GM19035 (cell line): ENCODE measurements around the gene DOLK.
"Not testable (repeated sequence)": the region's sequence is repeated elsewhere in the genome, so short reads cannot be mapped to it uniquely, and the experiment has no call there.

Source experiments
- ATAC-seq: cut with Tn5 transposase; IDR thresholded peaks from one replicate; pipeline ENCODE4 v1.9.1; 2021; ENCODE audit not compliant: unreplicated experiment

The DOLK gene

DNA sequence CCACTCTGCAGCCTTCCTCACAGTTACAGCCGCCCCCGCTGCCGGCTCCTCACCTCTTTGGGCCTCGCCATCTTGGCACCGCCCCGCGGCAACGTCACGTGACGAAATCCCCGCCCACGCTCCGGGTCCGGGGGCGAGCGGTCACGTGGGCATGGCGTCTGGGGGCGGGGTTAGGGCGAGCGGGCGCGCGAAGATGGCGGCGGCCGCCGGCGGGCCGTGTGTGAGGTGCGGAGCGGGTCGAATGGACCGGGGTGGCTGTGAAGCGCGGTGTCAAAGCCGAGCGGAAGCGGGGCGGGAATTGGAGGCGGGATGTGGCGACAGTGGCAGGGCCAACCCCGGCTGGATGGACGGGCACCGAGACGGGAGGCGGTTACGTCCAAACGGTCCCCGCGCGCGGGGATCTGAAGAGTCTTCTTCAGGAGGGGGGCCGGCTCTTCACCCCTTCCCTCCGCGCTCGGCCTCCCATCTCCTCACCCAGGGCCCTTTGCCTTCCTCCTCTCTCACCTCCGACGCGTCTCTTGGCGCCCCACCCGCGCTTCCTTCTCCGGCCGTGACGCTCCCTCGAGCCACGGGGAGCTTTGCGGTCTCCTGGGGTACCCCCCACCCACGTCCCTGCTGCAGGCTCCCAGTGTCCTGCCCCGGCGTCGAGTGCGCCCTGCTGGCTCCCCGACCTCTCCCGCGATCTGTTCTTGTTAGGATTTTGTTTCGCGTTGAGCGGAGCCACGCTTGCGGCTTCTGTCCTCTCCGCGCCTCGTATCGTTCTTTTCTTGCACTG lies at the start of gene DOLK, which contains the start of gene NUP188:
Gene DOLK, minus strand, starts transcription at position 77 of the 775 bp plus-strand sequence. CDS start 300 bp downstream, outside the sequence.
Gene NUP188, plus strand, starts transcription at position 173 of the 775 bp plus-strand sequence. Its CDS starts 21 bp downstream, at position 194.
- peak; percentile 82 for ATAC-seq

DNA sequence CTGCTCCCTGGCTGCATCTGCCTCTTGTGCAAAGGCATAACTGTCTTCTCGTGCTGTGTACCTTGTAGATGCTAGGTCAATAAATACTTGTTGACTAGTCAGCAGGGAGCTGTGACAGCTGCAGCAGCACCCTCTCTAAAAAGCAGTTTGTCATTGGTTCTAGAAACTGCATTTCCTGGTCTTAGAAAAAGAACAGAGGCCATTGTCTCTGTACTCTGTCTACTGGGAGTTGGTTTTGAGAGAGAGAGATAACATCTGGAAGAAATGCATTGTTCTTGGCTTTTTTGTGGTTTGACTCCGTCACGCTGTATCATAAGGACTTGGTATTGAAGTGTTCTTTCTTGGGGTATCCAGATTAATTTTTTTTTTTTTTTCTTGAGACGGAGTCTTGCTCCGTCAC lies 48.4 kb upstream of the DOLK start:
- no peak for ATAC-seq

DNA sequence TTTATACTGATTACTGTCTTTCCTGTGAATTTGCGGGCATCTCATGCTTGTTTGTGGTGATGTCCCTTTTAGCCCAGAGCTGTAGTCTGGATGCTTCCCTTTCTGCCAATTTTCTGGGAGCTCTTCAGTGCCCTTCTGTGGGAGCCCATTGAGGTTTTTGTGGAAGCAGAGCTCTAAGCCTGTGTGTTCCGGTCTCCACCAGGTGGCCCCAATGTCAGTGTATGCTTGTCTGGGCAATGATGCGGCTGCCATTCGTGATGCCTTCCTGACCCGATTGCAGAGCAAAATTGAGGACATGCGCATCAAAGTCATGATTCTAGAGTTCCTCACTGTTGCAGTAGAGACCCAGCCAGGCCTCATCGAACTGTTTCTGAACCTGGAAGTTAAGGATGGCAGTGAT lies 45.6 kb upstream of the DOLK start:
- ATAC-seq: no peak

DNA sequence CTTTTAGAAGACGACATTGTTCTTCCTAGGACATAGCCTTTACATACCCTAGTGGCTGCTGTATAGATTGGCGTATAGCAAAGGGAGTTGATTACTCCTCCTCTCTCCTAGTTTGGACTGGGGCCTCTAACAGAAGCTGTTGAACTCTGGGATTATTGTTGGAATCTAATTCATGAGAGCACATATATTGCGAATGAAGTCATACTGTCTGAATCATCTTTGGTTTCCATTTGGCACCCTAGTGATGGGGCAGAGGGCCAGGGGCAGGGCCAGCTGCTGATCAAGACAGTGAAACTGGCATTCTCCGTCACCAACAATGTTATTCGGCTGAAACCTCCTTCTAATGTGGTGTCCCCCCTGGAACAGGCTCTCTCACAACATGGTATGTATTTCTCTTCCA lies 40.4 kb upstream of the DOLK start:
- ATAC-seq: no peak

DNA sequence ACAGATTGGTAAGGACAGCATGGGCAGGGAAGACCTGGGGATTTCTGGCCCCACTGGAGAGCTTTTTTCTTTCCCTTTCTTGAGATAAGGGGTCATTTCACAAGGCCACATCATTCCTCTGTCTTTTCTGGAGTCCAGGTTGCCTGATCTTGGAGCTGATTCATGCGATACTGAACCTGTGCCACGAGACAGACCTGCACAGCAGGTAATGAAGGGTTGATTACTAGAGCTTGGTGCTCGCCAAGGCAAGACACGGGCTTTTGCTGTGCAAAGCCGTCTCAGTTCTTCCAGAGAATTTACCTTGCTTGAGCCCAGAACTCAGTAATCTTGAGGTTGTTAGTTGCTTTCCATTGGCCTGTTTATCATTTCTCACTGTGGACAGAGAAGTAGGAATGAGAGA lies 39.3 kb upstream of the DOLK start:
- ATAC-seq: no peak

DNA sequence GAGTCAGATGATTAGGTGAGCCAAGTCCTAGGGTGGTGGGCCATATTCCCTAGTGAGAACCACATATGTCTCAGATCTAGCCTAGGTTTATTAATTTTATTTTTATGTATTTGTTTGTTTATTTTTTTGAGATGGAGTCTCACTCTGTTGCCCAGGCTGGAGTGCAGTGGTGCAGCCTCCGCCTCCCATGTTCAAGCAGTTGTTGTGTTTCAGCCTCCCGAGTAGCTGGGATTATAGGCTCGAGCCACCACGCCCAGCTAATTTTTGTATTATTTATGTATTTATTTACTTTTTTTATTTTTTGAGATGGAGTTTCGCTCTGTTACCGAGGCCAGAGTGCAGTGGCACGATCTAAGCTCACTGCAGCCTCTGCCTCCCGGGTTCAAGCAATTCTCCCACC lies 36.1 kb upstream of the DOLK start:
- no peak for ATAC-seq

DNA sequence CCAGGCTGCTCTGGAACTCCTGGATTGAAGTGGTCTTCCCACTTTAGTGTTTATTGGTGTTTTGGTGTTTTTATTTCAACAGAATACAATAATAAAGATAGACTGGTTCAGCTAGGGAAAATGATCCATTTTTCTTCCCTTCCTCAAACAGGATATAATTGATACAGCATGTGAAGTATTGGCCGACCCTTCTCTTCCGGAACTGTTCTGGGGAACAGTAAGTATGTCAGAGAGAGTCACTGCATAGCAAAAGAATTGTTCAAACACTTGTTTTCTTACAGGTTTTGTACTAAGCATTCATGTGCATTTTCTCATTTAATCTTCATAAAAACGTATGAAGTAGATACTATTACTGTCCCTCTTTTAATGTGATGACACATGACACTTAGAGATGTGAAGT lies 31.7 kb upstream of the DOLK start:
- ATAC-seq: no peak

DNA sequence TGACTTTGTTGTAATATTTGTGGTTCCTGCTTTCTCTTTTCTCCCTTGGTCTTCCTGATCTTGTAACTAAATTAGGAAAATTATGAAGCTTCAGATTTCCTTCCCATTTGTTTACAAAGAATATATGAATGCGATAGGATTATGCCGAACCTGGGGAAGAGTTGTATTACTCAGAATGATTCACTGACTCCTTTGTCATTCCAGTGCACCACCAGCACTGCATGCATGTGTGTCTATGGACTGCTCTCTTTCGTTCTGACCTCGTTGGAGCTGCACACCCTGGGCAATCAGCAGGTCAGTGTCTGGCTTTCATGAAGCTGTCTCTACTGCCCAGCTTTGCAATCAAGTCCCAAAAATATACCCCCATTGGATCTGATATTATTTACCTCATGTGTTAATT lies 25.6 kb upstream of the DOLK start:
- ATAC-seq: no peak

DNA sequence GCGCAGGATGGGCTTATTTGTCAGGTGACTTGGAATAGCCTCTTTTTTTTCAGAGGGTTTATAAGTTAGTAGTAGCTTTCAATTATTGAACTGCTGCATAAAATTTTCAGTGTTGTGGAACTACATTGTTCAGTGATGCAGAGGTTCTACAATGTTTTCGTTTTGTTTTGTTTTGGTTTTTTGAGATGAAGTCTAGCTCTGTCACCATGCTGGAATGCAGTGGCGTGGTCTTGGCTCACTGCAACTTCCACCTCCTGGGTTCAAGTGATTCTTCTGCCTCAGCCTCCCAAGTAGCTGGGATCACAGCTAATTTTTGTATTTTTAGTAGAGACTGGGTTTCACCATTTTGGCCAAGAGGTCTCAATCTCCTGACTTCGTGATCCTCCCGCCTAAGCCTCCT lies 22.1 kb upstream of the DOLK start:
- ATAC-seq: no peak

DNA sequence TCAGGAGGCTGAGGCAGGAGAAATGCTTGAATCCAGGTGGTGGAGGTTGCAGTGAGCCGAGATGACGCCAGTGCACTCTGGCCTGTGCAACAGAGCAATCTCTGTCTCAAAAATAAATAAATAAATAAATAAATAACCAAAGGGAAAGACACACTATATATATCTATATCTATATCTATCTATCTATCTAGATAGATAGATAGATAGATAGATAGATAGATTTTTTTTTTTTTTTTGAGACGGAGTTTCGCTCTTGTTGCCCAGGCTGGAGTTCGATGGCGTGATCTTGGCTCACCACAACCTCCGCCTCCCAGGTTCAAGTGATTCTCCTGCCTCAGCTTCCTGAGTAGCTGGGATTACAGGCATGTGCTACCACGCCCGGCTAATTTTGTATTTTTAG lies 14.0 kb upstream of the DOLK start:
- ATAC-seq: not testable (repeated sequence)

DNA sequence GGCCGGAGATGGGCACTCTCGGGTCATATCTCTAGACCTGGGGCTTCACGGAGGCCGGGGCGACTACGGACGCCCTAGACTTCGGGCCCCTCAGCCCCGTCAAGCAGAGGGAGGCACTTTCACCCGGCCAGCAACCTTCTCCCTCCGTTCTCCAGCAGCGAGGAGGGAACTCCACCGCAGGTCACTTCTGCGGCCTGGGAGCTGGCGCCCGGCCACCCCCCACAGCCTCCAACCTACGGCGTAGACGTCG lies 201 bp downstream of the DOLK start:
- no peak for ATAC-seq

DNA sequence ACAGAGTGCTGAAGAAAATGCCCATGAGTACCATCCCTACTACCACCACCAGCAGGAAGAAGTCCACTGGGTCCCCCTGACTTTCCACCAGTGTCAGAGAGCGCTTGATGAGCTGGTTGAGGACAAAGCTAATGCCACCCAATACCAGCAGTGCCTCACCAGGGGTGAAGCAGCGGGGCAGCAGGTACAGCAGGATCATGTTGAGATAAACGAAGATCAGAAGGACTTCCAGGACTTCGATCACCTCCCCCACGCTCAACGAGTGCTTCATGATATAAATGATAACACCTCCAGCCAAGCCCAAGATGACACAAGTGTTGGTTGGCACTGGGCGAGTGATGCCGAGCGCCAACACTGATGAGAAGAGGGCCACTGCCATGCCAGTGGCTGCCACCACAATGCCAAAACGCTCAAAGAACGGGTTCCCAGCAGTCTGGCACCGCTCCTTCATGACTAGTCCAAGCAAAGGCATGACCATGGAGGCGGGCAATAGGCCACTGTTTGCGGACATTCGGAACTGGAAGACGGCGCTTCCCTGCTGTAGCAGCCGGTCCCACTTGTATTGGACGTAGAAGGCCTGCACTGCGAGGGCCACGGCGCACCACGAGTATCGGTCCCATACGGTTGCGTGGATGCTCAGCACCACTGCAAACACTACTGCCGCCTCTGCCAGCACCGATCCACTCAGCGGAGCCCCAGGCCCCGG lies 679 bp downstream of the DOLK start:
- peak; percentile 11 for ATAC-seq

DNA sequence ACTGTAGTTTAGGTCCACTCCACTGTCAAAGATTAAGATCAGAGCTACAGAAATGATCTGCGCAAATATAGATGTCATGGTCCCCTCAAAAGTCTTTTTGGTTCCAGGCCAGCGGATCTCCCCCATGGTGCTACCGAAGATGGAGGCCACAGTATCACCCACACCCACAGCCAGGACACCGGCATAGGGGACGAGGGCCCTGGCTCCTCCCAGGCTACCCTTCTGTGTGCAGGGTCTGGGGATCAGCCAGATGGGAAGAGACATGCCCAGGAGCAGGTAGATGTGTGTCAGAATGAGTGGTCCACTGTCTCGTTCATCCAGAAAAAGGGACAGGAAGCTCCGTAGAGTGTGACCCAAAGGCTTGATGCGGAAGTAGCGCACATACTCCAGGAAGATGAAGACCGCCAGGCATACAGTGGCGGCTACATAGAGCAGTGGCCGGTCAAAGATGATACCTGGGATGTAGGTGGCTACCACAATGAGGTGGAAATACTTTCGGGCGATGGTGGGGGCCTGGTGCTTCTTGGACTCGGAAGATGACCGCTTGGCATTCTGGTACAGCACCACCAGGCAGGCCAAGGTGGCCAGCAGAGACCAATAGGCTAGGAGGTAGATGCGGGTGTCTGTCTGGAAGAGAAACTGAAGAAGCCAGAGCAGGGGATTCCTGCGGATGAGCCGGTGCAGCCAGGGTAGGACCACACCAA lies 1.5 kb downstream of the DOLK start:
- ATAC-seq: no peak

DNA sequence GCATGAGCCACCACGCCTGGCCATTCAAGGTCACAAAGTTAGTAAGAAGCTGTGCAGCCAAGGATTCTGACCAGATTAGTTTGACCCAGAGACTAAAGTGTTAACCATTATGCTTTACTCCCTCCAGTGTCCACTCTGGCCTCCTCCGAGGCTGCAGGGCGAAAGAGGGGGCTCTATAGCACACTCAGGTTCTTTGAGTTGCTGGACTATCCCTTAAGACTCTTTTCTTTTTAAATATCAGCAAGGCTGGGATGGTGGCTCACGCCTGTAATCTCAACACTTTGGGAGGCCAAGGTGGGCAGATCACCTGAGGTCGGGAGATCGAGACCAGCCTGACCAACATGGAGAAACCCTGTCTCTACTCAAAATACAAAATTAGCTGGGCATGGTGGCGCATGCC lies 2.4 kb downstream of the DOLK start:
- ATAC-seq: not testable (repeated sequence)

DNA sequence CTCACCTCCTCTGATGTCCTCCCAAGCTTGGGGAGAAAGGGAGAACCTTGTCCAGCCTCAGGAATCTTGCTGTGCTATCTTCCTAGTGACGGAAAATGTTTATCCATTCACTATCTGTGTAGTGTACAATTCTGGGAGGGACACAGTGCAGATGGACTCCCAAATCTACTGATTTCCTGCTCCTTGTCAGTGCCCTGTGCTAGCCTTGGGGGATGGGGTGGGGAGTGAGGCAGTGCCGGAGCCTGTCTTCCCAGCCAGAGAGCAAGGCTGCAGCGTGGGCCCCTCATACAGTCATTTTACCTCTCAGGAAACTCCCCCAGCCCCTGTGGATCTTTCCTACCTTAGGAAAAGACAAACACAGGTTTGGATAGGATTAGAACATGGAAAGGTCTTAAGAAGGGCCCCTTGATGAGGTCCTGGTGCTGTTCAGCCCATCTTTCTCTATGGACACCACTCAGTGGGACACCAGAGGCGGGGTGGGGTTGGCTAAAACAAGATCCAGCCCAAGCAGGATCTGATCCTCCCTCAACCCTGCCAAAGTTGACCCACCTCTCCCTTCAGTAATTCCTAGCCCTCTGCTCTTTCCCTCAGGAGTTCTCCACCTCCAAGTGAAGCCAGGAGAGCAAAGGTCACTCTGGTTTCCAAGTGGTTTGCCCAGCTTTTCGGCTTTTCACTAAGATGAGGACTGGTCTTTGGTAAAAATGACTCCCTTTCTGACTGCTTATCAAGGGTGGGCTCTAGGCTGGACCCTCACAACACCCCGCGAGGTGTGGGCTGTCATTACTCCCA lies 3.4 kb downstream of the DOLK start:
- ATAC-seq: no peak

DNA sequence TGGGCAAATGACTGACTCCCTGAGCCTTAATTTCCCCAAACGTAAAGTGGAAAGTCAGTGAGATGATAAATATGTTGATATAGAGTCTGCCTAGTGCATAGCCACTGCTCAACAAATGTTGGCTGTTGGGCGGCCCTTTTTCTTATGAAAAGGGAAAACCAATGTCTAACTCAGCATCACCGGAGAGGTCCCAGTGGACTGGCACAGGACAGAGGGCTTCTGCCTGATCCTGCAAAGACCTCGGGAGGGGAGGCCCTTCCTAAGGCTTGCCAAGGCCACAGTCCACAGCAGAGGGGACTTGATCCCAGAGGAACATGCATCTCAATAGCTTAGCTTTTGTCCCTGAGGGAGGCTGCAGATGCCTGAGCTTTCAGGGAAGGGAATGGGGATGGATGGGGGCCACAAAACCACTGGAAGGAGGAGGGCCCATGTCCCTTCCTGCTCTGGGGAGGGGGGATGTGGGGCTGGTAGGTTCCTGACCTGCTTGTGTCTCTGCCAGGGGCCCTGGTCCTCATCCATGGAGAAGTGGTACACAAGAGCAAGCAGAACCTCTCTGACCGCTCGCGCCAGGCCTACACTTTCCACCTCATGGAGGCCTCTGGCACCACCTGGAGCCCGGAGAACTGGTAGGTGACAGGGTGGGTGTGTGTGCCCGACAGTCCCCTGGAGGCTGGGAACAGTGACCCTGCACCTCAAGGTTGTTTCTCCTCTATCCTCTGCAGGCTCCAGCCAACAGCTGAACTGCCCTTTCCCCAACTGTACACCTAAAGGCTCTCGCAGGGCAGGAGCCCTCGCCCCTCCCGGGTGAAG lies 6.3 kb downstream of the DOLK start:
- ATAC-seq: no peak

DNA sequence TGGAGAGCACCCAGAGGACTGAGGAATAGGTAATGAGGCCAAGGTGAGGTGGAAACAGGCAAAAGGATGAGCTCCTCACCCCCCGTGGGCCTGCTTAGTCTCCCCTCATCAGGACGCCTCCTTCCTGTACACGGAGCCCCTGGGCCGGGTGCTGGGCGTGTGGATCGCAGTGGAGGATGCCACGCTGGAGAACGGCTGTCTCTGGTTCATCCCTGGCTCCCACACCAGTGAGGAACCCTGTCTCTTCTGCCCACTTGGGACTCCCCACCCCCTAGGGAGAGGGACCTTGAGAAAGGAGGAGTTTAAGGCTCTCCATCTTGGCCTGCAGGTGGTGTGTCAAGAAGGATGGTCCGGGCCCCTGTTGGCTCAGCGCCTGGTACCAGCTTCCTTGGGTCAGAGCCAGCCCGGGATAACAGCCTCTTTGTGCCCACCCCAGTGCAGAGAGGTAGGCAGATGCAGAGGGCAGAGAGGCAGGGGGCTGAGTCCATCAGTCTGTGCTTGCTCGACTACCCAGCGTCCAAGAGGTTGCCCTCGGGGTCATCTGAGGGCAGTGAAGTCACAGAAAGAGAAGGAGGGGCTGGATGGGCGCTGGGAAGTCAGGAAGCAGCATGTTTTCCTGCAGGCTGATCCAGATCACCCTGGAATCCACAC lies 7.0 kb downstream of the DOLK start:
- no peak for ATAC-seq

DNA sequence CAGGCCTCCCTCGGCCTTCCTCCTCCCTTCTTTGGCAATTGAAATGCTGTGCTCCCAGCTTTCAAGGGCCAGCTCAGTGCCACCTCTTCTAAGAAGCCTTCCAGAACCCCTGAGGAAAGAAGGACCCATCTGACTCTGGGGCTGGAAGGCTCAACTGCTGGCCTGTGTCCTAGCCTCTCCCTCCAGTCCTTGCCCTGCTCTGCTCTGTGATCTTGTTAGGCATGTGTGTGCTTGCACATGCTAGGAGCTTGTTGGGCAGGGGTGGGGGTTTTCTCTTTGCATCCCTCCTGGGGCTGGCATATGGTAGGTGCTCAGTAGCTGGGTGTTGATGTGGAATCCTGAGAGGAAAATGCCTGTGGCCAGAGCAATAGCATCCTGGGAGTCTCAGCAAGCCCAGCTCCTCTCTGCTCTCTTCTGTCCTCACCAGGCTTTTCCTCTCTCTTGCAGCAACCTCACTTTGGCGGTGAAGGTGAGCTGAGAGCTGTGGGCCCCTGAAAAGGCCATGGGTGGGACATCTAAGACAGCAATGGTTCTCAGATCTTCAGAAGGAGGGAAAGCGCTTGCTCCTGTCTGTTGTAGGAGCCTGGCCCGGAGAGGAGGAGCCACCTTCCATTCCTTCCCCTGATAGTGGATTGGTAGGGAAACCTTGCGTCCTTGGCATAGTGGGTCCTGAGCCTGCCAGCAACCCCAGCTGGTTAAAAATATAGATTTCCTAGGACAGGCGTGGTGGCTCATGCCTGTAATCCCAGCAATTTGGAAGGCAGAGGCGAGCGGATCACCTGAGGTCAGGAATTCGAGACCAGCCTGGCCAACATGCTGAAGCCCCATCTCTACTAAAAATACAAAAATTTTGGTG lies 9.9 kb downstream of the DOLK start:
- no peak for ATAC-seq
